Measurements from ENCODE around the gene FAAH. TPM values are rescaled to one million over a fixed set of nuclear protein-coding genes. Genes with fewer than 3 reads are reported as not detected.
A peak's percentile ranks its signal among the peaks of the same experiment; 100 is the strongest.

The FAAH gene
- total RNA-seq, 1 donor from 2014 or later: 38.6 TPM

GRCh38 chr1:46410156-46411009, 16.3 kb downstream of the FAAH start:
- peaks cover 6% of the 10 kb centered on the region for H3K36me3 Mint-ChIP-seq (ENCODE audit: insufficient read depth)
- H3K4me1 Mint-ChIP-seq (ENCODE audit: low read depth): peaks cover 3% of the 10 kb centered on the region
- no peak for DNase-seq (ENCODE audit: low spot score, unreplicated experiment)
- no peak overlapping the region for H3K27ac Mint-ChIP-seq
- no peaks in the 10 kb centered on the region for H3K9me3 Mint-ChIP-seq (ENCODE audit: low read depth)
- peaks cover 7% of the 10 kb centered on the region for H3K27me3 Mint-ChIP-seq
- H3K4me3 Mint-ChIP-seq (ENCODE audit: low read depth): no peak overlapping the region
- TF ChIP-seq, protein P1, sequence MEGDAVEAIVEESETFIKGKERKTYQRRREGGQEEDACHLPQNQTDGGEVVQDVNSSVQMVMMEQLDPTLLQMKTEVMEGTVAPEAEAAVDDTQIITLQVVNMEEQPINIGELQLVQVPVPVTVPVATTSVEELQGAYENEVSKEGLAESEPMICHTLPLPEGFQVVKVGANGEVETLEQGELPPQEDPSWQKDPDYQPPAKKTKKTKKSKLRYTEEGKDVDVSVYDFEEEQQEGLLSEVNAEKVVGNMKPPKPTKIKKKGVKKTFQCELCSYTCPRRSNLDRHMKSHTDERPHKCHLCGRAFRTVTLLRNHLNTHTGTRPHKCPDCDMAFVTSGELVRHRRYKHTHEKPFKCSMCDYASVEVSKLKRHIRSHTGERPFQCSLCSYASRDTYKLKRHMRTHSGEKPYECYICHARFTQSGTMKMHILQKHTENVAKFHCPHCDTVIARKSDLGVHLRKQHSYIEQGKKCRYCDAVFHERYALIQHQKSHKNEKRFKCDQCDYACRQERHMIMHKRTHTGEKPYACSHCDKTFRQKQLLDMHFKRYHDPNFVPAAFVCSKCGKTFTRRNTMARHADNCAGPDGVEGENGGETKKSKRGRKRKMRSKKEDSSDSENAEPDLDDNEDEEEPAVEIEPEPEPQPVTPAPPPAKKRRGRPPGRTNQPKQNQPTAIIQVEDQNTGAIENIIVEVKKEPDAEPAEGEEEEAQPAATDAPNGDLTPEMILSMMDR (IDR thresholded peaks at IDR 0.05; ENCODE audit: unreplicated experiment): no peak

DNA sequence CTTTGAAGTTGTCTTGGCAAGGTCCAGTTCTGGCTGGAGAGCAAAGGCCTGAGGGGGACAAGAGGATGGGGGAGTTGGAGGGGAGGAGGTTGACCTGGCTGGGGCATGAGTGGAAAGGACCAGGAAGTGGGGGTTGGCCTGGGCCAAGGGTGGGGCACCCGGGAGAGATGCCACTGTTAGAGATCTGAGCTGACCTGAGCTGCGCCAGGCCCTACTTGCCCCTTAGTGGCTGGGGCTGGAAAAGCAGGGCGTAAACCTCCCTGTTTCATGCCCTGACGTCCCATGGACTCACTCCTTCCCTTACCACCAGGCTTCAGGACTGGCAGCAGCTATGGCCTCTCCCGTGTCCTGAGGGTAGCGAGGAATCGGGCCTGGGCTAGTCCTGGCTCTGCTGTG, 16.9 kb downstream of the FAAH start:
- Mint-ChIP-seq H3K27me3 (peaks cover 7% of the 10 kb centered on the region), H3K4me1 (ENCODE audit: low read depth) (peaks cover 3% of the 10 kb centered on the region), H3K9me3 (ENCODE audit: low read depth) (no peaks in the 10 kb centered on the region), H3K27ac (no peak overlapping the region), H3K36me3 (ENCODE audit: insufficient read depth) (peaks cover 6% of the 10 kb centered on the region), H3K4me3 (ENCODE audit: low read depth) (no peak overlapping the region)
- TF ChIP-seq, protein P1 (IDR thresholded peaks at IDR 0.05; ENCODE audit: unreplicated experiment): no peak
- DNase-seq (ENCODE audit: low spot score, unreplicated experiment): no peak

DNA sequence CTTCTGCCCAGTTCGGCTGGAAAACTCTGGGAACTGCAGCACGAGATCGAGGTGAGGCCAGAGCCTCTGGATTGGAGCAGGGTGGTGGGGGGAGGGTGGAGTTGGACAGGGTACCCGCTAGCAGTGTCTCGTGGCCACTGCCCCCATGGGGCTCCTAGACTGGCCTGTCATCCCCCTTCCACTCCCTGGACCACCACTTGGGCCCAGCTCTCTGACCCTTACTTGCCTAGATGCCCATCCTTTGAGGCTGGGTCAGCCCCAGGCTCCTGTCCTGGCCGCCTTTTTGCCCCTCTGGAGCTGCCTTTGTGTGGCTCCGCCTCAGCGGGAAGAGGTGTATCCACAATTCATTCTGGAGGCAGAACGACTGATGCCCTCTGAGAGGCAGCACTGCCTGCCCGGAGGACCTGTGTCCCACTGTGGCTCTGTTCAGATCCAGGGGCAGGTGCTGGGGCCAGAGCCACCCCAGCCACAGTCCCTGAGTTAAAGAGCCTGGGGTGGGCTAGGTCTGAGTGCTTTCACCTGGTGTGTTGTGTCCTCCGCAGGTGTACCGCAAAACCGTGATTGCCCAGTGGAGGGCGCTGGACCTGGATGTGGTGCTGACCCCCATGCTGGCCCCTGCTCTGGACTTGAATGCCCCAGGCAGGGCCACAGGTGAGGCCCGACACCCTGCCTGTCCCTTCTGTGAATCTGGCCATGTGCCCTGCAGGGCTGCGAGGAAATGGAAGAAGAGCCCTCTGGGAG, 17.7 kb downstream of the FAAH start:
- Mint-ChIP-seq H3K27me3 (peaks cover 7% of the 10 kb centered on the region), H3K9me3 (ENCODE audit: low read depth) (no peaks in the 10 kb centered on the region), H3K4me1 (ENCODE audit: low read depth) (peaks cover 3% of the 10 kb centered on the region), H3K36me3 (ENCODE audit: insufficient read depth) (peaks cover 6% of the 10 kb centered on the region), H3K27ac (no peak overlapping the region), H3K4me3 (ENCODE audit: low read depth) (no peak overlapping the region)
- TF ChIP-seq, protein P1 (IDR thresholded peaks at IDR 0.05; ENCODE audit: unreplicated experiment): peak; percentile 53
- no peak for DNase-seq (ENCODE audit: low spot score, unreplicated experiment)

DNA sequence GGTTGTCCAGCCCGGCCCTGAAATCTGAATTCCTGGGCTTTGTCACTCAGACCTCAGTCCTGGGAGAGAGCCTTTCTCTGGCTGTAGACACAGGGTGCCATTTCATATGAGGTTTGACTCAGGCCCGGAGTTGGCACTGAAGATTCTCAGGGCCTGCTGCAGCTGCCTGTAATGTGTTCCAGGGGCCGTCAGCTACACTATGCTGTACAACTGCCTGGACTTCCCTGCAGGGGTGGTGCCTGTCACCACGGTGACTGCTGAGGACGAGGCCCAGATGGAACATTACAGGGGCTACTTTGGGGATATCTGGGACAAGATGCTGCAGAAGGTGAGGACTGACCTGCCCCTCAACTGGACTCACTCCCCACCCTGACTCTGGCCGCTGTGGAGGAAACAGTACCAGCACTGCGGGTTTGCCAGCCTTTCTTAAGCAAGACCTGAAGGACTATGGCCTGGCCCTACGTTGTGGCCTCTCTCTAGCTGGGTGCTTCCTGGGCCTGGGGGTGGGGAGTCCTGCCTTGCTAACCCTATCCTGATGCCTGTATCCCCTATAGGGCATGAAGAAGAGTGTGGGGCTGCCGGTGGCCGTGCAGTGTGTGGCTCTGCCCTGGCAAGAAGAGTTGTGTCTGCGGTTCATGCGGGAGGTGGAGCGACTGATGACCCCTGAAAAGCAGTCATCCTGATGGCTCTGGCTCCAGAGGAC, 18.9 kb downstream of the FAAH start:
- Mint-ChIP-seq H3K4me1 (ENCODE audit: low read depth) (no peaks in the 10 kb centered on the region), H3K27me3 (peaks cover 2% of the 10 kb centered on the region), H3K27ac (no peak overlapping the region), H3K36me3 (ENCODE audit: insufficient read depth) (peaks cover 7% of the 10 kb centered on the region), H3K4me3 (ENCODE audit: low read depth) (no peak overlapping the region), H3K9me3 (ENCODE audit: low read depth) (no peaks in the 10 kb centered on the region)
- no peak for DNase-seq (ENCODE audit: low spot score, unreplicated experiment)
- TF ChIP-seq, protein P1 (IDR thresholded peaks at IDR 0.05; ENCODE audit: unreplicated experiment): no peak

DNA sequence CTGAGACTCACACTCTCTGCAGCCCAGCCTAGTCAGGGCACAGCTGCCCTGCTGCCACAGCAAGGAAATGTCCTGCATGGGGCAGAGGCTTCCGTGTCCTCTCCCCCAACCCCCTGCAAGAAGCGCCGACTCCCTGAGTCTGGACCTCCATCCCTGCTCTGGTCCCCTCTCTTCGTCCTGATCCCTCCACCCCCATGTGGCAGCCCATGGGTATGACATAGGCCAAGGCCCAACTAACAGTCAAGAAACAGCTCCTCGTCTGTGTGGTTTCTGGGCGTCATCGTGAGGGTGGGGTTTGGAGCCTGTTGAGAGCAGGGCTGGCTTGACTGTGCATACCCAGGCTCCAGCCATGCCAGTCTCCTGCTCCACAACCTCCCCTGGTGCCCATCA, 19.5 kb downstream of the FAAH start:
- Mint-ChIP-seq H3K9me3 (ENCODE audit: low read depth) (no peaks in the 10 kb centered on the region), H3K27me3 (peaks cover 2% of the 10 kb centered on the region), H3K4me3 (ENCODE audit: low read depth) (no peak overlapping the region), H3K4me1 (ENCODE audit: low read depth) (no peaks in the 10 kb centered on the region), H3K27ac (no peak overlapping the region), H3K36me3 (ENCODE audit: insufficient read depth) (peaks cover 8% of the 10 kb centered on the region)
- DNase-seq (ENCODE audit: low spot score, unreplicated experiment): no peak
- TF ChIP-seq, protein P1 (IDR thresholded peaks at IDR 0.05; ENCODE audit: unreplicated experiment): peak; percentile 42
